ENCODE measurements around the gene CWF19L2.
"Not testable (repeated sequence)": the region's sequence is repeated elsewhere in the genome, so short reads cannot be mapped to it uniquely, and the experiment has no call there.

The CWF19L2 gene

GRCh38 chr11:107439586-107440167 lies 17.9 kb downstream of the CWF19L2 start:
- DNase-seq (ENCODE audit: low read depth) = no peak
- H3K4me3 ChIP-seq (ENCODE audit: low read length) = no peak overlapping the region
- no peak for TF ChIP-seq CTCF (IDR thresholded peaks at IDR 0.05; ENCODE audit: insufficient read depth, low read depth, low read length, missing control alignments)

- no peak overlapping the region for H3K4me3 ChIP-seq (ENCODE audit: low read length)
- DNase-seq (ENCODE audit: low read depth) = no peak
- TF ChIP-seq CTCF (IDR thresholded peaks at IDR 0.05; ENCODE audit: insufficient read depth, low read depth, low read length, missing control alignments) = no peak
Observed at GRCh38 chr11:107438148-107438547, 19.5 kb downstream of the CWF19L2 start.

DNA sequence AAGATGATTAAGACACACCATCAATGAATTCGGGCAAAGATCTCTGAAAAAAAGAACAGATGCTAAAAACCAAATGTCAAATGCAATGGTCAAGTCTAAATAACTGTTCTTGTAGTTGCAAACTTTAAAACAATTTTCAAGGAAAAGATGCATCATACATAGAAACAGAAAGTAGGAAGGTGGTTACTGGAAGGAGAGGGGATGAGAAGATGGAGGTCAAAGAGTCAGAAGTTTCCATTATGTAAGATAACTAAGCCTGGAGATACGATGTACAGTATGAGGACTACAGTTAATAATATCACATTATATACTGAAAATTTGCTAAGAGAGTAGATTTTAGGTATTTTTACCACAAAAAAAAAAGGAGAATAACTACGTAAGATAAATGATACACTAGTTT lies 27.1 kb downstream of the CWF19L2 start:
- no peak overlapping the region for H3K4me3 ChIP-seq (ENCODE audit: low read length)
- no peak for DNase-seq (ENCODE audit: low read depth)
- TF ChIP-seq CTCF (IDR thresholded peaks at IDR 0.05; ENCODE audit: insufficient read depth, low read depth, low read length, missing control alignments) = no peak

DNA sequence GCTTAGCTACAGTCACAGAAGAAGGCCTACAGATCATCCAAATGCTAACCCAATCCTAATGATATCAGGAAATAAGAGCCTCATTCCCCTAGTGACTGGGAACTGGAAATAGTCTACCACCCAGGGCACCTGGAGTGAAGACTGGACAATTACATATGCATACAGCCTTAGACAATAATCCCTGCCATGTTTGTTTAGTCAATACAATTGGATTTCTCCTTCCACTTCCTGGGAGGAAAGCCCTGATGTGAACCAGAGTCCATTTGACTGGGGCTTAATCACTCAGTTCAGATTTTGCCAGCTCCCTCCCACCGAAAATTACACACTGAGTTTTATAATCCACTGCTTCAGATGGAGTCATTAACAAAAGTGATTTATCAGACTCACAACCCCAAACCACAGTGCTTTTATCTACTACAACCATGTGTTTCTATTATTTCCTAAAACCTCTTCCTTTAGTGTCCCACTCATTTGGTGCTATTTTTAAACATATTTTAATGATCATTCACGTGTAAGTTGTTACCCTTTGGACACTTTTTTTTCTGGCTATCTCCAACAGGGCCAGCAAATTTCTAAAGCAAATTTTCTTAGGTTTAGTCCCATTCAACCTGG lies 29.9 kb downstream of the CWF19L2 start:
- H3K4me3 ChIP-seq (ENCODE audit: low read length) = no peak overlapping the region
- no peak for TF ChIP-seq CTCF (IDR thresholded peaks at IDR 0.05; ENCODE audit: insufficient read depth, low read depth, low read length, missing control alignments)
- no peak for DNase-seq (ENCODE audit: low read depth)

DNA sequence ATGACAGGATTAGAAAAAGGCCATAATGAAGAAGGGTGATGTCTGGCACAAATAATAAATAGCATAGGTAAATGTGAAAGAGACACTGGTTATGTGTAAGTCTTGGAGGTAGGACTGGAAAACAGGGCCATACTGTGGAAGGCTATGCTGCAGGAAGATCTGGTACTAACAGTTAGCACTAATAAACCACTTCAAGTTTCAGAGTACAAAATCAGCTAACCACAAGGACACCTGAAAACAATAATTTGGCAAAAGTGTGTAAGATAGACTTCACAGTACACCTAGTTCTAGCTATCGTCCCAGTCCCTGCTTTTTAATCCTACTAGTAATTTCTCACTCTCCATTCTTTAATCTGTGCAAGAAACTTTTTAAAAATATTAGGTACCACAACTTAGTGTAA lies 44.3 kb downstream of the CWF19L2 start:
- DNase-seq (ENCODE audit: low read depth) = no peak
- H3K4me3 ChIP-seq (ENCODE audit: low read length) = no peak overlapping the region
- TF ChIP-seq CTCF (IDR thresholded peaks at IDR 0.05; ENCODE audit: insufficient read depth, low read depth, low read length, missing control alignments) = no peak

- no peak overlapping the region for H3K4me3 ChIP-seq (ENCODE audit: low read length)
- DNase-seq (ENCODE audit: low read depth) = no peak
- TF ChIP-seq CTCF (IDR thresholded peaks at IDR 0.05; ENCODE audit: insufficient read depth, low read depth, low read length, missing control alignments) = no peak
Observed at GRCh38 chr11:107408762-107409211, 48.8 kb downstream of the CWF19L2 start.

DNA sequence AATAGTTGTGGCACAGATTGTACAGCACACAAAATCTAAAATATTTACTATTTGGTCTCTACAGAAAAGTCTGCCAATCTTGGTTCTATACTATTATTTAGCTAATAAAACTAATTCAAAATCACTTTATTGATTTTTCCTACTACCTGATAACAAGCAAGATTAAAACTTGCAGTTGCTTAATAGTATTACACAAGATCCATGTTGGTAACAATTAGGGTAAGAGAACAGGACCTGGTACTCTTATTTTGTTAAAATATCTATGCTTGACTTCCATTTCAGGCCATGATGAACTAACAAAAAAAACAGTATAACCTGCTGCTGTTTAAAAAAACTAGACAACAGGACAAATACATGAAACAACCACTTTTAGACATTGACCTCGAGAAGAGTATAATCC lies 52.4 kb downstream of the CWF19L2 start:
- H3K4me3 ChIP-seq (ENCODE audit: low read length) = no peak overlapping the region
- DNase-seq (ENCODE audit: low read depth) = no peak
- no peak for TF ChIP-seq CTCF (IDR thresholded peaks at IDR 0.05; ENCODE audit: insufficient read depth, low read depth, low read length, missing control alignments)

DNA sequence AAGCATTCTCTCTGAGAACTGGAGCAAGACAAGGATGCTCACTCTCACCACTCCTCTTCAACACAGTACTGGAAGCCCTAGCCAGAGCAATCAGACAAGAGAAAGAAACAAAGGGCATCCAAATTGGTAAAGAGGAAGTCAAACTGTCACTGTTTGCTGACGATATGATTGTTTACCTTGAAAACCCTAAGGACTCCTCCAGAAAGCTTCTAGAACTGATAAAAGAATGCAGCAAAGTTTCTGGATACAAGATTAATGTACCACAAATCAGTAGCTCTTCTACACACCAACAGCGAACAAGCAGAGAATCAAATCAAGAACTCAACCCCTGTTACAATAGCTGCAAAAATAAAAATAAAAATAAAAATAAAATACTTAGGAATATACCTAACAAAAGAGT lies 56.5 kb downstream of the CWF19L2 start:
- H3K4me3 ChIP-seq (ENCODE audit: low read length); DNase-seq (ENCODE audit: low read depth): not testable (repeated sequence)

Data from epithelial cell of esophagus (primary cell).